C4-2B (cell line): ENCODE data around the gene SHC1.

Experiments used
- ZFX ChIP-seq: fragments of 450-650 bp; IDR thresholded peaks from 2 replicates; pipeline ENCODE4 v1.6.1; 2017
- TF ChIP-seq, protein P1 (sequence below): fragments of 450-650 bp; conservative IDR thresholded peaks from 2 replicates; pipeline ENCODE4 v1.5.1; 2017; ENCODE audit warnings: mild to moderate bottlenecking

DNA sequence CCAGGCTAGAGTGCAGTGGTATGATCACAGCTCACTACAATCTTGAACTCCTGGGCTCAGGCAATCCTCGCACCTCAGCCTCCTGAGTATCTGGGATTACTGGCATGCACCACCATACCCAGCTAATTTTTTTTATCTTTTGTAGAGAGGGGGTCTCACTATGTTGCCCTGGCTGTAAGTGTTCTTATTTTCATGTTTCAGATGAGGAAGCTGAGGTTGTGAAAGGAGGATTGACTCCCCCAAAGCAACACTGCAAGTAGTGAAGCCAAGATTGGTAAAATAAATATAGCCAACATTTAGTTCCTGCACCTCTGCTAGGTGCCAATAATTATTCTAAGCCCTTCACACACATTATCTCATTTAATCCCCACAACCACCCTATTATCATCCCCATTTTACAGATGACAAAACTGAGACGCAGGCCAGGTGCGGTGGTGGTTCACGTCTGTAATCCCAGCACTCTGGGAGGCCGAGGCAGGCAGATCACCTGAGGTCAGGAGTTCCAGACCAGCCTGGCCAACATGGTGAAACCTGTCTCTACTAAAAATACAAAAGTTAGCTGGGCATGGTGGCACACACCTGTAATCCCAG is 36.1 kb downstream of the SHC1 start:
- TF ChIP-seq, protein P1, sequence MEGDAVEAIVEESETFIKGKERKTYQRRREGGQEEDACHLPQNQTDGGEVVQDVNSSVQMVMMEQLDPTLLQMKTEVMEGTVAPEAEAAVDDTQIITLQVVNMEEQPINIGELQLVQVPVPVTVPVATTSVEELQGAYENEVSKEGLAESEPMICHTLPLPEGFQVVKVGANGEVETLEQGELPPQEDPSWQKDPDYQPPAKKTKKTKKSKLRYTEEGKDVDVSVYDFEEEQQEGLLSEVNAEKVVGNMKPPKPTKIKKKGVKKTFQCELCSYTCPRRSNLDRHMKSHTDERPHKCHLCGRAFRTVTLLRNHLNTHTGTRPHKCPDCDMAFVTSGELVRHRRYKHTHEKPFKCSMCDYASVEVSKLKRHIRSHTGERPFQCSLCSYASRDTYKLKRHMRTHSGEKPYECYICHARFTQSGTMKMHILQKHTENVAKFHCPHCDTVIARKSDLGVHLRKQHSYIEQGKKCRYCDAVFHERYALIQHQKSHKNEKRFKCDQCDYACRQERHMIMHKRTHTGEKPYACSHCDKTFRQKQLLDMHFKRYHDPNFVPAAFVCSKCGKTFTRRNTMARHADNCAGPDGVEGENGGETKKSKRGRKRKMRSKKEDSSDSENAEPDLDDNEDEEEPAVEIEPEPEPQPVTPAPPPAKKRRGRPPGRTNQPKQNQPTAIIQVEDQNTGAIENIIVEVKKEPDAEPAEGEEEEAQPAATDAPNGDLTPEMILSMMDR, result no peak
- TF ChIP-seq ZFX, result no peak
